Activated T-helper 1 cell treated with anti-CD3 and anti-CD28 coated beads, Interleukin-2, amount 50 U/mL, for 16 hours (primary cell): ENCODE data around the gene MTLN.
"Not testable (repeated sequence)": the region's sequence is repeated elsewhere in the genome, so short reads cannot be mapped to it uniquely, and the experiment has no call there.

ENCODE experiments used
- DNase-seq, 2 donors: peaks; one replicate each; pipeline ENCODE4 v3.0.0-alpha.2; 2020; ENCODE audit warnings: low read depth in 1 of 2, low spot score in 1 of 2

The MTLN gene

GRCh38 chr2:110204408-110205385 is 7.7 kb downstream of the MTLN start, which contains the start of gene NPHP1:
TSS of gene NPHP1 (minus strand) at chr2:110205013. CDS start at chr2:110204968, 45 bp downstream.
- DNase-seq: peak; percentile 70 to 73

- DNase-seq: no peak
These were observed 14.3 kb downstream of the MTLN start for GRCh38 chr2:110198016-110198415.

- no peak for DNase-seq
These were observed 14.9 kb downstream of the MTLN start for GRCh38 chr2:110197452-110197851.

GRCh38 chr2:110190169-110190568 is 22.2 kb downstream of the MTLN start:
- not testable (repeated sequence) for DNase-seq

- DNase-seq: no peak
These were observed 29.9 kb downstream of the MTLN start for GRCh38 chr2:110182449-110182848.

GRCh38 chr2:110180036-110180435 is 32.3 kb downstream of the MTLN start:
- DNase-seq: no peak

GRCh38 chr2:110173523-110173922 is 38.8 kb downstream of the MTLN start:
- no peak for DNase-seq

- DNase-seq: no peak
These were observed 39.8 kb downstream of the MTLN start for GRCh38 chr2:110172506-110172905.

GRCh38 chr2:110170102-110170501 is 42.2 kb downstream of the MTLN start:
- DNase-seq: no peak

- no peak for DNase-seq
These were observed 44.9 kb downstream of the MTLN start for GRCh38 chr2:110167326-110168000.

- no peak for DNase-seq
These were observed 46.1 kb downstream of the MTLN start for GRCh38 chr2:110166266-110166665.
